Thyroid gland (tissue), 4 donors: ENCODE measurements around the gene CNPPD1. TPM values are rescaled to one million over a fixed set of nuclear protein-coding genes. Genes with fewer than 3 reads are reported as not detected.
"Not testable (repeated sequence)": the region's sequence is repeated elsewhere in the genome, so short reads cannot be mapped to it uniquely, and the experiment has no call there.

Experiments
- DNase-seq, 2 donors: peaks; one replicate each; pipeline ENCODE4 v3.0.0-alpha.2; 2019
- H3K27ac ChIP-seq, 3 donors: fragments of 200-600 bp; sonication (generic); 1 replicate in 2 of 3; 2 replicates in 1 of 3; pipeline ENCODE4 v1.5.1; 2016 to 2019; ENCODE audit warnings: mild to moderate bottlenecking in 1 of 3, moderate library complexity in 1 of 3
- H3K27me3 ChIP-seq: fragments of 200-600 bp; sonication (generic); one replicate; pipeline ENCODE4 v1.5.1; 2019
- H3K36me3 ChIP-seq, 2 donors: fragments of 200-600 bp; sonication (generic); one replicate each; pipeline ENCODE4 v1.5.1; 2016 to 2019
- H3K4me1 ChIP-seq, 2 donors: fragments of 200-600 bp; sonication (generic); one replicate each; pipeline ENCODE4 v1.5.1; 2017 to 2019
- H3K4me3 ChIP-seq, 3 donors: fragments of 200-600 bp; sonication (generic); replicated peaks in 1 of 3; 1 replicate in 2 of 3; 2 replicates in 1 of 3; pipeline ENCODE4 v1.5.1; 2016; ENCODE audit warnings: mild to moderate bottlenecking in 1 of 3
- H3K9me3 ChIP-seq: fragments of 200-600 bp; sonication (generic); one replicate; pipeline ENCODE4 v1.5.1; 2017
- CTCF ChIP-seq, 6 experiments: fragments of 200-600 bp in 3 of 6; fragments of 450-650 bp in 3 of 6; sonication (generic) in 3 of 6; IDR thresholded peaks; one replicate each; pipeline ENCODE4 v1.5.1; 2016 to 2019; ENCODE audit warnings: antibody characterized with exemption in 6 of 6, mild to moderate bottlenecking in 2 of 6, inconsistent platforms in 1 of 6, moderate library complexity in 1 of 6
- POLR2A ChIP-seq, 2 donors: fragments of 450-650 bp; IDR thresholded peaks; one replicate each; pipeline ENCODE4 v1.6.1; 2017; ENCODE audit warnings: antibody characterized with exemption in 2 of 2, mild to moderate bottlenecking in 2 of 2, moderate library complexity in 1 of 2
- WGBS, 2 donors: methylation state at CpG; one replicate each; pipeline ENCODE4 v1.1.5; 2017; 5-methylcytosine and 5-hydroxymethylcytosine counted together
- intact Hi-C: fragments of 100-400 bp; cut with DNase I; formaldehyde crosslinking; loops from one replicate; pipeline ENCODE4 v1.15.1; 2023
- total RNA-seq, 4 donors: library from RNA; depleted of rRNA; stranded (reverse); fragments of >200 nt; gene quantifications; one replicate each; pipeline ENCODE4 v1.2.3, GENCODE V29; 2016

The CNPPD1 gene
- total RNA-seq, 4 donors from 2014 or later, result 48.2 to 115 (median 65.0) TPM

- H3K4me1 ChIP-seq, result peaks cover 17 to 27% of the 10 kb centered on the region in 2 donors
- H3K27me3 ChIP-seq, result no peaks in the 10 kb centered on the region
- H3K27ac ChIP-seq, result no peak overlapping the region
- intact Hi-C loops, result no loop called here
- no peak overlapping the region for H3K4me3 ChIP-seq
- no peak for TF ChIP-seq POLR2A (IDR thresholded peaks at IDR 0.05)
- TF ChIP-seq CTCF (IDR thresholded peaks at IDR 0.05), result no peak
- H3K36me3 ChIP-seq, result peaks cover 6 to 19% of the 10 kb centered on the region in 2 donors
- WGBS, 2 donors, result 76 to 89% methylated on average over 5 of the region's 5 CpGs
- H3K9me3 ChIP-seq, result no peaks in the 10 kb centered on the region
- no peak for DNase-seq
Observed at GRCh38 chr2:219205165-219205538, 28.4 kb upstream of the CNPPD1 start.

GRCh38 chr2:219204425-219205164 is 27.9 kb upstream of the CNPPD1 start:
- 91 to 93% methylated on average over 7 of the region's 7 CpGs for WGBS, 2 donors
- Histone ChIP-seq H3K27ac (no peak overlapping the region), H3K9me3 (no peaks in the 10 kb centered on the region), H3K4me1 (peaks cover 17 to 27% of the 10 kb centered on the region in 2 donors), H3K27me3 (no peaks in the 10 kb centered on the region), H3K4me3 (no peak overlapping the region), H3K36me3 (peaks cover 0 to 13% of the 10 kb centered on the region in 2 donors)
- DNase-seq, result no peak
- intact Hi-C loops, result no loop called here
- TF ChIP-seq POLR2A (IDR thresholded peaks at IDR 0.05) (no peak), CTCF (IDR thresholded peaks at IDR 0.05) (no peak)

- H3K4me3 ChIP-seq, intact Hi-C loops, H3K36me3 ChIP-seq, H3K9me3 ChIP-seq, DNase-seq, H3K4me1 ChIP-seq, H3K27me3 ChIP-seq, H3K27ac ChIP-seq: not testable (repeated sequence)
- WGBS, 2 donors, result 75 to 88% methylated on average over 4 to 13 of the region's 21 CpGs
Observed at GRCh38 chr2:219201331-219201730, 24.6 kb upstream of the CNPPD1 start.

- intact Hi-C loops, H3K36me3 ChIP-seq, DNase-seq, H3K27ac ChIP-seq, H3K27me3 ChIP-seq, H3K4me1 ChIP-seq, H3K4me3 ChIP-seq, H3K9me3 ChIP-seq: not testable (repeated sequence)
- WGBS, 2 donors, result 86 to 91% methylated on average over 23 to 26 of the region's 26 CpGs
Observed at GRCh38 chr2:219200502-219201326, 24.0 kb upstream of the CNPPD1 start.

DNA sequence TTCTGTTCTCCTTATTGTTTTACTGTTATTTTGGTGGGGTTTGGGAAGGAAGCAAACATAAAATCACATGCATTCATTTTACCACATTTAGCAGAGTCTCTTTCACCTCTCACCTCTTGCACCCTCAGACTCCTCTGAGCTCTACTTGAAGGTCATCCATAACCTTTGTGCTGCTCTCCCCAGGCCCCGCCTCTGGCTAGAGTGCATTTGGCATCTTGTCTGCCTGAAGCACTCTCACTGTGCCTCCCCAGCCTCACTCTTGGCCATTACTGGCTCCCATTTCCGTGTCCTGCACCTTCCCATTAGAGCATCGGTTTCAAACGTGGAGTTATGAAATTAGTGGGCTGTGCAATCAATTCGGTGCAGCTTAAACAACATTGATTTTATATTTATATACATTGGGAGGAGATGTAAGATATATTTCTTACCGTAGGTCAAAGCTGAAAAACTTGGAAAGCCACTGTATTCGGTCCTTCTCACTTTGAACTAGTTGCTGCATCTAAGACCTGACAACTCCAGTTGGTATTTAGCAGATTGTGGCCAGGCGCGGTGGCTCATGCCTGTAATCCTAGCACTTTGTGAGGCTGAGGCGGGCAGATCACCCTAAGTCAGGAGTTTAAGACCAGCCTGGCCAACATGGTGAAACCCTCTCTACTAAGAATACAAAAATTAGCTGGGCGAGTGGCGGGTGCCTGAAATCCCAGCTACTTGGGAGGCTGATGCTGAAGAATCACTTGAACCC is 22.9 kb upstream of the CNPPD1 start:
- Histone ChIP-seq H3K36me3 (no peaks in the 10 kb centered on the region), H3K27ac (no peak overlapping the region), H3K27me3 (no peaks in the 10 kb centered on the region), H3K4me3 (no peak overlapping the region), H3K4me1 (no peaks in the 10 kb centered on the region), H3K9me3 (no peaks in the 10 kb centered on the region)
- WGBS, 2 donors, result 74 to 81% methylated on average over 12 of the region's 12 CpGs
- DNase-seq, result no peak
- intact Hi-C loops, result no loop called here
- TF ChIP-seq CTCF (IDR thresholded peaks at IDR 0.05) (no peak), POLR2A (IDR thresholded peaks at IDR 0.05) (no peak)
